GM13977 (cell line): Measurements from ENCODE around the gene GCSH.

Source experiments
- DNase-seq: peaks from one replicate; pipeline ENCODE4 v3.0.0; 2012; ENCODE audit warnings: low spot score
- in situ Hi-C: fragments of 300-500 bp; cut with MboI; formaldehyde crosslinking; loops from one replicate; pipeline ENCODE4 v1.12.0; 2022; ENCODE audit warnings: low sequenced_read_pairs, low pct_unique_long_range_greater_than_20kb, mixed read lengths, inconsistent platforms; ENCODE audit not compliant: unreplicated experiment
- TF ChIP-seq, protein P1 (sequence below): IDR thresholded peaks from 2 replicates; pipeline ENCODE4 v1.5.1; 2012; ENCODE audit warnings: mild to moderate bottlenecking, control low read depth; ENCODE audit not compliant: insufficient read depth; ENCODE audit errors: extremely low read depth, missing control alignments

GCSH gene

DNA sequence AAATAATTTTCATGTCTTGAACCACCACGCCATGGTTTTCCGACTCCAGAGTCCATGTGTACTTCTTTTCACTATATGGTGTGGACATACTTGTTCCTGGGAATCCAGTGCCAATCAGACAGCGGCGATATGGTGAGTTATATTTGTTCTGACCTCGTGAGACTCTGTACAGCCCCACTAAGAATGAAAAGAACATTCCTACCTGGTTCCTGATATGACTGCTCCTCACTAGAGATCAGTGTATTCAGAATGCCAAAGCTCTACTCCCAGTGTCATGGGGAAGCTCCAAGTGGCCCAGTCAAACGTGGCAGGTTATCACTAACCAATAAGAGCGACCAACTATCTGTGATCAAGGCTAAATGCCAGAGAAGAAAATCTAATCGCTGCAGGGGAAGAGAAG lies 25.2 kb downstream of the GCSH start:
- DNase-seq = no peak
- in situ Hi-C loops = no loop called here
- TF ChIP-seq, protein P1, sequence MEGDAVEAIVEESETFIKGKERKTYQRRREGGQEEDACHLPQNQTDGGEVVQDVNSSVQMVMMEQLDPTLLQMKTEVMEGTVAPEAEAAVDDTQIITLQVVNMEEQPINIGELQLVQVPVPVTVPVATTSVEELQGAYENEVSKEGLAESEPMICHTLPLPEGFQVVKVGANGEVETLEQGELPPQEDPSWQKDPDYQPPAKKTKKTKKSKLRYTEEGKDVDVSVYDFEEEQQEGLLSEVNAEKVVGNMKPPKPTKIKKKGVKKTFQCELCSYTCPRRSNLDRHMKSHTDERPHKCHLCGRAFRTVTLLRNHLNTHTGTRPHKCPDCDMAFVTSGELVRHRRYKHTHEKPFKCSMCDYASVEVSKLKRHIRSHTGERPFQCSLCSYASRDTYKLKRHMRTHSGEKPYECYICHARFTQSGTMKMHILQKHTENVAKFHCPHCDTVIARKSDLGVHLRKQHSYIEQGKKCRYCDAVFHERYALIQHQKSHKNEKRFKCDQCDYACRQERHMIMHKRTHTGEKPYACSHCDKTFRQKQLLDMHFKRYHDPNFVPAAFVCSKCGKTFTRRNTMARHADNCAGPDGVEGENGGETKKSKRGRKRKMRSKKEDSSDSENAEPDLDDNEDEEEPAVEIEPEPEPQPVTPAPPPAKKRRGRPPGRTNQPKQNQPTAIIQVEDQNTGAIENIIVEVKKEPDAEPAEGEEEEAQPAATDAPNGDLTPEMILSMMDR = no peak

DNA sequence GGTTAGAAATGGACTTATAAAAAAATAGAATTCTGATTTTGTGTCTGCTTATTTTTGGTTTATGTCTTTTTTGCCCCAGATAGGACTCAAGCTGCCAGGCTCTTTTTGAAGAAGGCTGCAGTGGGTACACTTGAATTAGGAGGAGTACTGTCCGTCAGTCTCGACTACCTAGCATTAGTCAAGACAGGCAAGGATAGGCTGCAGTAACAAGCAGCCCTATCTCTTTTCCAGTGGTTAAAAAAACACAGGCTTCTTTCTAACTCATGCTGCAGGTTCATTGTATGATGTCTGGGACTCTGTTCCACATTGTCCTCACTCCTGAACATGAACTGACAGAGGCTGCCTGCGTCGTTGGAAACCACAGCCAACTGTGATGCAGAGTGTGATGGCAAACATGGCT lies 27.1 kb downstream of the GCSH start:
- DNase-seq = no peak
- in situ Hi-C loops = no loop called here
- TF ChIP-seq, protein P1 = no peak

DNA sequence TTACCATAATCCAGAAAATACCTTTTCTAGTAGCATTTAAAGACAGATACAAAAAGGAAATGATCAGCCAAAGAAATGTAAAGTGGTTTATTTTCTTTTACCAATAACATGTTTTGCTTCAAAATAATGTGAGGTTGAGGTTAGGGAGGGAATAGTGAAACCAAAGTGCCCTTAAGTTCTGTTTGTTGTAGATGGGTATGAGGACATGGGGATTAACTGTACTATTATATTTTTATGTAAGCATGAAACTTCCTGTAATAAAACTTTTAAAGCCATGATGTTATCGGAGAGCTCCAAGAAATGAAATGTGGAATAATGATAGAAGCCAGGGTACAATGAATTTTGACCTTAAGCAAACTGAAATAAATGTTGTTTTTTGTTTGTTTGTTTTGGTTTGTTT lies 29.0 kb downstream of the GCSH start:
- TF ChIP-seq, protein P1 = no peak
- in situ Hi-C loops = no loop called here
- DNase-seq = no peak

DNA sequence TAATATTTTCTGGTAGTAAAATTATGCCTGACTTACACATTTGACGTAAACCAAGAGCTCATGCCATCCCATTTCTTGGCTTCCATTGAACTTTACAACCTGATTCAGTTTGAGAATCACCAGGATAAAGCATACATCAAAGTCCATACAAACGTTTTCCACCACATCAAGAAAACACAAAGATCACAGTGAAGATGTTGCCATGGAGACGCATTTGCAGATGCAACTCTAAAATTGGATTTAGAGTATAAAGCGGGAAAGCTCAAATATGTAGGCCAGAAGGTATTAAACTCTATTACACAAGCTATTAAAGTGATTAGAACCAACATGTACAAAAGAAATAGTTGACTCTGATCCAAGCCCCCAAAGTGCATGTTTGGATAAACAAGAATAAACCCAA lies 29.5 kb downstream of the GCSH start:
- TF ChIP-seq, protein P1 = no peak
- no peak for DNase-seq
- in situ Hi-C loops = no loop called here

DNA sequence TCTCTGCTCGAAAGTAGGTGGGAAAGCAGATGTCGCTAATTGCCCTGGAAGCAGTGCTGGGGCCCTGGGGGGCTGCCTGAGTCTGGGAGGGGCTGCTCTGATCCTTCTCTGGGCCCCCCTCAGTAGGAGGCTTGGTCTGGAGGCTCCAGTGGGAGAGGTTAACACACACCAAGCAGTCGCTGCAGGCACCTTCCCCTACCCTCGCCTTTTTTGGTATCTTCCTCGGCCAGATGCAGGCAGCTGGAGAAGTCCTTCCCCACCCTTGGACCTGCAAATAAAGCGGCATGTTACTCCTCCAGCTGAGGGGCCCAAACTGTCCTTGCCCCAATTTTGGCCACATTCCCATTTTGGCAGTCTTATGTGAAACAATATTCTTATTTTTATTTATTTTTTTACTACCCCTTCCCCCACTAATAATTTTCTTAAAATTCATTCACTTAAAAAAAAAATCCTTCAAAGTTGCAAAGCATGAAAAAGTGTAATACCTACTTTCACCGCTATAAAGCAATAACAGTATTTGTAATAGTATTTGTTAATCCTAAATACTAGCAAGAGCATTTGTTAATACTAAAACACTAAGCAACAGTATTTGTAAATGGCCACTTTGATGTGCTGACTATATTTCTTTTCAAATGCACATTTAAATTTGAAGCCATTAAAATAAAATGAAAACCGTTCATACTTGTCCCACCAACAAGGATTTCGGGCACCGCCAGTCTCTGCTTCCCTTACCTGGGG lies 34.2 kb downstream of the GCSH start:
- DNase-seq = no peak
- TF ChIP-seq, protein P1 = no peak
- in situ Hi-C loops = no loop called here

DNA sequence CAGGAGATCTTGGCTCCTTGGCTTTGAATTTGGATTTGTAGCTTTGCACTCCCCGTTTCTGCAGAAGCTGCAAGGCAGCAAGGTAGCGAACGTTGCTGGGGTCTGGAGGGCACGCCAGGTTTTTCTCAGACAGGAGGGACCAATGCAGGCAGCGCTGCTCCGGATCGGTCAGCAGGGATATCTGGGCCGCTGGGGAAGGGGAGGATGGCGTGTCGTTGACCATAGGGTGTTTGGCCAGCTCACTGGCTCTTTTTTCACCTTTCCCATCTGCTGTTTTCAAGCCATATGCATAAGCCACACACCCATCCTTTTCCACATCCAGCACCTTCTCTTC lies 34.9 kb downstream of the GCSH start:
- DNase-seq = no peak
- in situ Hi-C loops = no loop called here
- TF ChIP-seq, protein P1 = no peak
